GM21528 (cell line): ENCODE results near the gene DHRS7C.
"Not testable (repeated sequence)": the region's sequence is repeated elsewhere in the genome, so short reads cannot be mapped to it uniquely, and the experiment has no call there.

Source experiments
- ATAC-seq: cut with Tn5 transposase; IDR thresholded peaks from one replicate; pipeline ENCODE4 v1.9.1; 2021; ENCODE audit warnings: mild to moderate bottlenecking, moderate library complexity; ENCODE audit not compliant: unreplicated experiment, low FRiP score

The DHRS7C gene

DNA sequence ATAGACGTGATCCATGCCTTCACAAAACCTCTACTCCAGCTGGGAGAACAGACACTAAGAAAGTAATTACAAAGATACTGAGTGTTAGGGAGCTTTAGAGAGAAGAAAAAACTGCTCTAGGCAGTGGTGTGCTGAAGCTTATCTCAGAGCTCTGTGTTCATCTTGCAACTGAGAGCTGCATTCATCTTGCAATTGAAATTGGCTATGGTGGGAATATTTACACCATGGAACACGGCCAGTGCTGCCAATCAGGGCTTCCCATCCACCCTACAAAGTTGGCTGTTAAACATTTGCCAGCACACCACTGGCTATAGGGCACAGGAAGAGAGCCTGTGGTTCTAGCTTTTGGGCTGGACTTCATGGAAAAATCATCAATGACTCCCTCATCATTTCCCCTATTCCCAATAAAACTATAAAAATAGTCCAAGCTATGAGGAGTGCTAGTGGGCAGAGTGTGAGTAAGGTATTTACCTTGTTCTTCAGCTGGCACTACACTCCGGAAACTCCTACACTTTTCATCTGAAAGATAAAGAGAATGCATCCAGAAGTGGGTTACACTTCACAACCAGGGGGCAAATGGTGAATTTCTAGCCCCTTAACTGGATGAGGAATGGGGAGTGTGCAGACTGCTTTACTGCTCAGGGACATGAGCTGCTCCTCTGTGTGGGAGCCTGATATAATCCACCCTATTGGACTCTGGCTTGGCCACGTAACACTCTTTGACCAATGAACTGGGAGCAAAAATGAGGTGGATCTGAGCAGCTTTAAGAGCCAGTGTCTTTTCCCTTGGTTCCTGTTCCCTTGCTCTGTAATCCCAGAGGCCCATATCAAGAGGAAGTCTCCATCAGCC lies 18.9 kb upstream of the DHRS7C start:
- no peak for ATAC-seq

DNA sequence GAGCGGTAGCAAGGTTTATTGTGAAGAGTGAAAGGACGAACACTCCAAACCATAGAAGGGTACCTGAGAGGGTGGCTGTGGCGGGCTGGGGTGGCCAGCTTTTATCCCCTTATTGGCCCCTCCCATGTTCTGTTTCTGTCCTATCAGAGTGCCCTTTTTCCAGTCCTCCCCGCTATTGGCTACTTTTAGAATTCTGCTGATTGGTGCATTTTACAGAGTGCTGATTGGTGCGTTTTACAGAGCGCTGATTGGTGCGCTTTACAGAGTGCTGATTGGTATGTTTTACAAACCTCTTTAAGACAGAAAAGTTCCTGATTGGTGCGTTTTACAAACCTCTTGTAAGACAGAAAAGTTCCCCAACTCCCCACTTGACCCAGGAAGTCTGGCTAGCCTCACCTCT lies 18.0 kb upstream of the DHRS7C start:
- no peak for ATAC-seq

DNA sequence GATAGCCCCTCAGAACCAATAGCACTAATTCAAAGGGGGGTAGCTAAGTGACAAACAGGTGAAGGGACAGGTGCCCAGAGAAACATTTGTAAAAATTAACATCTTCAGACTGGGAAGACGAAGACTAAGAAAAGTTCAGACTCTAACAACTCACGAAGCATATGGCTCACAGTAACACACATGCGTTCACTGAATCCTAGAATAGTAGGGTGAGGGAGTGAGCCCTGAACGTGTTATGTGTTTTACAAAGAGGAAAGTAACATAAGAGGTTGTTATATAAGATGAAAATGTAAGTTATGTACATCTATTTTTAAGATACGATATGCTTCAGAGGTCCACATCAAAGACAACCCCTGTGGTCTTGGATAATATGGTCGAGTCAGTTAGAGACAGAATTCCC lies 15.3 kb upstream of the DHRS7C start:
- no peak for ATAC-seq

DNA sequence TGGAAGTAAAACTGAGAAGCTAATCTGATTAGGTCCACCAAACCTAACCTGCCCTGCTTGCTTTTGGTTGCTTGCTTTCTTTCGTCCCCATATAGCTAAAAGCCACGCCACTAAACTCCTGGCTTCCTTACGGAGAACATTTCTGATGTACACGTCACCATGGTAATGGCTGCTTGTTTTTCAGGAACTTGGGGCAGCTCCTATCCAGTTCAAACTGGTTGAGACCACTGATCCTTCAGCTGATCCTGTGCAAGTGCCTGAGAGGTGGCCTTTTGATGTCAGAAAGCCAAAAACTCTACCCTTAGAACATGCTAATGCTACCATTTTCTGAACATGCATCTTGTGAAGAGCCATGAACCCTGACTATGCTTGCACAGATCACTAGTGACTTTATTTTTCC lies 14.4 kb upstream of the DHRS7C start:
- ATAC-seq = no peak

DNA sequence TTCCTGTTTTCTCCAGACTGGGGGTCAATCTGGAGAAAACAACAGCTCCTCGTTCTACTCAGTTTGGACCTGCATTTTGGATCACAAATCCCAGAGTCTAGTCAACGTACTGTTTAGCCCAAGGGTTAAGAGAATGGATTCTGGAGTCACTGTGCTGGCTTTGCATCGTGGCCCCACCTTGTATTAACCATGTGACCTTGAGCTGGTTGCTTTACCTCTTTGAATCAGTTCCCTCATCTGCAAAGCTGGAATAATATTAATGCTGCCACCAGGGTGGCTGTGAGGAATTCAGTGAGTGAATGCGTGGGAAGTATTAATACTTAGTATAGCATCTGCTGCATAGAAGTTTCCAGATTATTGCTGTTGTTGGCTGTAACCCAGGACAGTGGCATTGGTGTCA lies 11.3 kb upstream of the DHRS7C start:
- ATAC-seq = no peak

DNA sequence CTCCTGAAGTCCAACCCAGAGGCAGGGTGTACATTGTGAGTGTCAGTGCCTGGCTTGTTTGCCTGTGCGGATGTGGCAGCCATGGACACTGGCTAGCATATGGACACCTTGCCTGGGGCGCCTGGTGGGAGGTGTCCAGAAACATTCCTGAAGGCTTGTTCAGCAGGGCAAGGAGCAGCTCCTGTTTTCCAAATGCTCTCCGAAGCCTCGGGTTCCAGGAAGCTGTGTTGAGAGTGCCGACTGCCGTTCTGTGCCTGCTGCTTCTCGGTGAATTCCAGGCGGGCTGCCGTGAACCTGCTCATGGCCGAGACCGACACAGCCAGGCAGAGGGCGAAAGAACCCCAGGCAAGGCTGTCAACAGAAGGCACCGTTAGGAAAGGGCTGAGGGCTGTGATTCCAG lies 10.9 kb upstream of the DHRS7C start:
- ATAC-seq = no peak

DNA sequence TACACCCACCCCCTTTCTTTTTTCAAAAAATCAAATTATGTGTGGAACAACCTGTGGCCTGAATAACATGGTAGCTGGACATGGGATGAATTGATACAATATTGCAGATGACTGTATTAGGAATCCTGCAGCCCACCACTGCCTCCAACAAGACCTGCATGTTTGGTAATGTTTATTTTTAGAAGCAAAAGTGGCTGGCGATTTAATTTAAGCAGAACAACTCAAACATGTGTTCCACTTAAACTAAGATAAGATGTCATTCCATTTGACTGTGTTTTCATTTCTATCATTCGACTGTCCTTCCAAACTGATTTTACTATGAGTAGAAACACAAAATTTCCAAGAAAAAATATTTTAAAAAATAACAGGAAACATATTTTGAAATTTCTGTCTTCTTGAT lies 10.1 kb upstream of the DHRS7C start:
- no peak for ATAC-seq

DNA sequence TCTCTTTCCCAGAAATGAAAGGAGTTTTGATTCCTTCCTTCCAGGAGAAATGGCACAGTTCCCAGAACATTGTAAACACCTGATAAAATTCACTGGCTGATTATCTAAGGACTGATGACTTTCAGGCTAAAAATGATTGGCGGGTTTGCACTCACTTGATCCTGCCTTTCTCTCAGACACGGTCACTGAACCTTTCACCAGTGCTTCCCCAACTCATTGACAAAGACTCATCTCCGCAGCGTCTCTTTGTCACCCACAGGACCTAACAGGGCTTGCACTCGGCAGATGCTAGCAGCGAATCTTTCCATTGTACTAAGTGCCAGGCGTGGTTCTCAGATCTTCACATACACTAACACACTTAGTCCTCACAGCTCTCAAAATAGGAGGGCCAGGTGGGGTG lies 7.3 kb upstream of the DHRS7C start:
- ATAC-seq = no peak

DNA sequence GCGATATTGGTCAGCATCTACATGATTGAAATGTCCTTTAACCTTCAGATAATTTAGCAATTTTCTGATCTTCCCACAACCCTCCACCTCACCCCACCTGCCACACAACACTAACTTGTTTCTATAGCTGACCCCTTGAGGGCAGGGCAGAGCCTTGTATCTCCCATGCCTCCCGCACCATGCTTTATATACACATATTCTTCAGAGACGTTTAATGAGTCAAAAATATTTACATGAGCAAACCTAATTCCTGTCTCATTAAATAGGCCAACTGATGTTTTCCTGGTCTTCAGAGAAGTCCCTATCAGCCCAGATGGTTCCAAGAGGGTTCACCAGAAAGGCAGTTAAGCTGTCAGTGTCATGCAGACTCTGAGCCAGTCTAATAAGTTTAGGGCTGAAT lies 6.6 kb upstream of the DHRS7C start:
- no peak for ATAC-seq

DNA sequence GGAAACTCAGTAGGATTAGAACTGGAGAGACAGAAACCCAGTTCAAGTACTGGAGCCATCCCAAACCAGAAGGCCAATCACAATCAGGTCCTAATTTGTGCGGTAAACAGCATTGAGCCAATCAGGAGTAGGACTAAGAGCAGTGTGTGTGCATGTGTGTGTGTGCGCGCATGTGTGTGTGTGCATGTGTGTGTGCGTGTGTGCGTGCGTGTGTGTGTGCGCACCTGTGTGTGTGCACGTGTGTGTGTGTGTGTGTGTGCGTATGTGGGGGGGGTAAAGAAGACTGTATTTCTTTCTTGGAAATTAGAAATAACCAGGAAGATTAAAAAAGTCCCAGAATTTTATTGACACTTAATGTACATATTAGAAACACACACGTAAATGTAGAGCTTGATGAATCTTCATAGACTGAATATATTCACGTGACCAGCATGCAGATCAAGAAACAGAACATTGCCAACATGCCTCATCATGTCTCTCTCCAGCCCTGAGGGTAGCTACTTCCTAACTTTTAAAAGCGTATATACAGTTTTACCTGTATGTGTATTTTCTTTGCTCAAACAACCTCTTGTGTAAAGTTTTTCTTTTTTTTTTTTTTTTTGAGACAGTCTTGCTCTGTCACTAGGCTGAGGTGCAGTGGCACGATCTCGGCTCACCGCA lies 919 bp upstream of the DHRS7C start:
- no peak for ATAC-seq

DNA sequence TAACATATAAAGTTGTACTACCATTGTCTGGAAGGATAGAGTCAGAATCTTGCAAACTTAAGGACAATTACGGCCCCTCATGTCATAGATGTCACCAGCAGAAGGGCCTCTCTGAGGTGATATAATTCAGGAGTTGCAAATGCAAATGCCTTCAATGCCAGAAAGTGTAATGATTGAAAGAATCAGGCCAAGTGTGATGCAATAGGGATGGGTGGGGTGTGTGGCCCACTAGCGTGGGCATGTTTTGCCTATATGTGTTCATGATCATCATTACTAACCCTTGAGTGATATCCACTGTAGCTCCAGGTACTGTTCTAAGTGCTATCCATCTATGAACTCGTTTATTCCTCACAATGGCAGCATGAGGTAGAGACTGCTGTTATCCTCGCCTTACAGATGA lies 1.1 kb downstream of the DHRS7C start:
- ATAC-seq = no peak

DNA sequence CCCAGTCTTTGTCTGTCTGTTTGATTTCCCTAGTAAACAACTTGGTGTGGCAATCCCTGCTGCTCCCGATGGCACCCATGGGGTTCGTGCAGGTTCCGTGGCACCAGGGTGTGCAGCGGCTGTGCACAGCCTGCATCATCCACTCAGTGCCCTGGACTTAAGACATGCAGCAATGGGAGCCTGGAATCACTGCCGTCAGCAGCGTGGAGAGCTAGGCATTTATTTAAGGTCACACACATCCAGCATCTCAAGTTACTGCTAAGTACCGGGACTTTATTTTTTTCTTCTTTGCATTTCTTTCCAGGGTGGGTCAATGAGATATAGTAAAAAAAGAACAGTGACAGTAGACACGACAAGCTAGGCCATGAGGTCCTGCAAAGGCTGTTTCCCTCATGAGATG lies 2.8 kb downstream of the DHRS7C start:
- ATAC-seq = no peak

DNA sequence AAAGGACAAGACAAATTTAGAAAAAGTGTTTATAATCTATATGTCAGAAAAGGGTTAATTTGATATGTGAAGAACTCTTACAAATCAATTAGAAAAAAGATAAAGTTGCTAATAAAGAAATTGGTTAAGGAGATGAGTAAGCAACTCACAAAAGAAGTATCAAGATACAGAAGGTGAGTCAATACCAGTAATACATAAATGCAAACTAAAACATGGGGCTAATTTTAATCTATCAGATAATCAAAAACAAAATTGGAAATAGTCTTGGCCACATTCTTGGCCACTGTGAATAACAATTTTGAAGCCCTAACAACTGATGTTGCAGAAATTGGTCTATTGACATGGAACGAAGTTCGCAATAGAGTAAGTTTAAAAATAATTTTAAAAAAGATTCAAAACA lies 6.8 kb downstream of the DHRS7C start:
- ATAC-seq = no peak

DNA sequence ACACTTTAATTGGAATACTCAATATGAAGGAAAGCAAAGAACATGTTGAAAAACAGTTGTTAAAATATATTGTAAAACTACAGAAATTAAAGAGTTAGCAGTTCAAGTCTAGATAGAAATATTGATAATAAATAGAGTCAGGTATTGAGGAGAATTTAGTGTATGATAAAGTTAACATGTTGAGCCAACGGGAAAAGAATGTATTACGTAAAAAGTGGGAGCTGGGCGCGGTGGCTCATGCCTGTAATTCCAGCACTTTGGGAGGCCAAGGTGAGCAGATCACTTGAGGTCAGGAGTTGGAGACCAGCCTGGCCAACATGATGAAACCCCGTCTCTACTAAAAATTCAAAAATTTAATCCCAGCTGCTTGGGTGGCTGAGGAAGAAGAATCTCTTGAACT lies 7.9 kb downstream of the DHRS7C start:
- ATAC-seq = not testable (repeated sequence)

DNA sequence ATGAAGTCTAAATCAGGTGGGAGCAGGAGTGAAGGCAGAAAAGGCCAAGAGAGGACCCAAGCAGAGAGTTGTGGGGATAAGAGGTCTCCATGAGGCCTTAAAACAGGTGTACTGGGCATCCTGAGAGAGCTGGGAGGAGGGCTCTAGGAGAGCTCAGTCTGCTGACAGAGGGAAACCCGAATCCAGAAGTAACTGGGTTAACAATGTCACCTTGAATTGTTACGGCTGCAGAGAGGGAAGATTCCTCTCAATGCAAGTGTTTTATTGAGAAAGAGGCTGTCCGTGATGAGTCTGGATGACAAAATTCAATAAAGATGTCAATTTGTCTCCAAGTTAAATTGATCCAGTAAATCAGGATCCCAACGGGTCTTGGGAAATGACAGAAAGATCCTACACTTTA lies 8.3 kb downstream of the DHRS7C start:
- no peak for ATAC-seq

DNA sequence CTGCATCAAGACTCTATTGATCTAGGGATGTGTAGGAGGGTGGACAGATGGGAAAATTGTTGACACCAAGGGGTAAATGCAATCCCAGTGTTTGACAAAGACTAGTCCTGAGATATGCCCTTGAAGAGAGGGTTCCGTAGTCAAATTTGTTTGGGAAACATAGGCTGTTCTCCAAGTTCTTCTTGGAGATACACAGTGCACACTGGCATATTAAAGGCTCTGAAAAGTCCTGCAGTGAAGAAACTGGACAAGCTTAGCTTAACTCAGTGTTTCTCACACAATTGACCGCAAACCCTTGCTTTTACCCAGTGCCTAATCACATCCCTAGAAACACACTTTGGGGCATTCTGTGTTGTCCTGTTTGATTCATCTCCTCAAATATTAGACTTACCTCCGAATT lies 10.8 kb downstream of the DHRS7C start:
- ATAC-seq = no peak

DNA sequence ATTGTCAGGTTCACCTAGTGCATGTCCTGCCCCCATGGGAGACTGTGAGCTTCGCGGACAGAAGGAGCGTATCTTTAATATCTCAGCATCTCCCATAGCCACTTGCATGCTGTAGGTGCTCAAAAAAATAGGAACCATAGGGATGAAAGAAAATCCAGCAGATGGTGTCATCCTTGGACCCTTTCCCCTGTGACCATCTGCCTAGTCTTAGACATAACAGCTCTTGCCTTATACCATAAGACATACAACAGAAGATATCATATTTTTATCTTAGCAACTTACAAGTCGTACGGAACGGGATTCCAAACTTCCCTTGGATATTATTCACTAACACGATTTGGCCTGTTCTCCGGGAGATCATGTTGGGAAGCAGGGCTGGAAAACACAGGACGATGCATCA lies 14.5 kb downstream of the DHRS7C start:
- ATAC-seq = no peak

DNA sequence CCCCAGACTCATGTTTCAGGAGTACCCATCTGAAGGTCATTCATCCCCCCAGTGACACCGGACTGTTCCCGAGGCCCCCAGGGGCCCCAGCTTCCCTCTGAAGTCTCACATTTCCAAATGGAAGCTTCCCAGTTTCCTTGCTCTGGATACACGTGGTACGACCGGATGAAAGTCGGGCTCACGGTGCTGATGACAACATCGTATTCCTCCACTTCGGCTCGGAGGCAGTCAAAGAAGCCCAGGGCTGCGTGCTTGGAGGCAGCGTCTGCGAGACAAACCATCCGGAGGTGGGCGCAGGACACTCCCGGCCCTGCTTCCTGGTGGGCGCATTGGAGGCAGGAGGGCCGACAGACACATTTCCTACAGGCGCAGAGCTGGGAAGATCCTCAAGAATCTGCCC lies 18.7 kb downstream of the DHRS7C start:
- ATAC-seq = no peak

DNA sequence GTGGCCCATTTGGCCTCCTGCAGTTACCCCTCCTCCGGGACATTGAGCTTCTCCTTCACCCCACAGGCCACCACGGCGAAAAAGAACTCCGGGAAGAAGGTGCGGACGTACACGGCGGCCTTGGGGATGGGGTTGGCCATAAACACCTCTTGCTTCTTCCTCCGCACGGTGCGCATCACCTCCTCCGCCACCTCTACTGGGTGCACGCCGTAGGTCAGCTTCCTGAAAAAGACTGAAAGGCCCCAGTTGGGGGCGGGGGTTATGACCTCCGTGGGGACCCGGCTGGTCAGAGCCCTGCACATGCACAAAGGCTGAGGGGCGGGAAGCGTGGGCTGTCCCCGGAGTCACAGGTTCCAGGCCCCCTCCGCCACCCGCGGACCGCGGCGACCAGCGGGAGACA lies 19.9 kb downstream of the DHRS7C start:
- no peak for ATAC-seq

DNA sequence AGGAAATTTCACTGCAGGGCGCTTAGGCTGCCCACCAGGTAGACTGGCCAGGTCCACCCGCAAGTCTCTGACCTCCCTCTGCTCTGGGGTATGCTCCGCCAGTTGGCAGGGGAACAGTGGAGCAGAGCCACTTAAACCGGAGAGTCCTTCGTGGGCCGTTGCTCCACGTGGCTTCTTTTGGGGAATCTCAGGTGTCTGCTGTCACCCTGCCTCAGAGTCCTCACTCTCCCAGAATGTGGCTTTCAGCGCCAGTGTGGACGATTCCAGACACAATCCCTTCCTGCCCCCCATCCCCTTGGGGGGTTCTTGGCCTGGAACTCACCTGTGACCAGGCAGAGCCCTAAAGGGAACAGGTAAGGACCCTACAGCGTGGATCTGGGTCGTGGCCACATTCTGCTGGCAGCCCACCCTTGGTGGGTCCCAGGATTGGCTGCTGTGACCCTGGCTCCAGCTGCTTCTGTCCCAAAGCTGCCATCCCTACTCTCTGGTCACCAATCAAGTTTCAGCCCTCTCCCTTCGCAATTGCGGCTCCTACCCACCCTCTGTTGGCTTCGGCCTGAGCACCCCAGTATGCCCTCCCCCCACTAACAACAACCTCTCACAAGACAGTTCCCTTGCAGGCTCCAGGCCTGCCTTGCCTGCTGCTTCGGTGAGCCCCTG lies 22.2 kb downstream of the DHRS7C start:
- no peak for ATAC-seq

DNA sequence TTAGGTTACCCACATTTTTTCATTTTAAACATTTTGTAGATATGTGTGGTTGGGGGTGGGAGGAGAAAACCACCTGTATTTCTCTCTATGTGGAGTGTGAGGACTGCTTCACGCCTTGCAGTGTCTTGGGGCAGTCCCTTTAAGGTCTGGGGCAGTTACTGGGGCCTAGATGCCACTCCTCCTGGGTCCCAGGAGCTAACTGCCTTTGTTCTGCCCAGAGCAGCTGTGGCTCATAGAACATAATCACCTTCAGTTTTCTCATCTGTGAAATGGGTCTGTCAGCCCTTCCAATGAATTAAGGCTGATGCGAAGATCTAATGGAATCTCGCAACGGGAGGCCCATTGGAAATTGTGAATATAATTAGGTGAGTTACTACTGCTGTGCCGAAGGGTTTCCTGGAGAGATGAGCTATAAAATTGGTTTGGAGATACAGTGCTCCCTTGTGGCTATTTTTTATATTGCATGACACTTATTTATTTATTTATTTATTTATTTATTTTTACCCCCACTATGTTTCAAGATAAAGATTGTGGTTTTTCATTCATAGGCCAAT lies 22.9 kb downstream of the DHRS7C start:
- no peak for ATAC-seq
